Testis (tissue), 2 donors: ENCODE measurements around the gene PNPLA1.

Experiments used
- CTCF ChIP-seq, 3 experiments: fragments of 450-650 bp in 2 of 3; fragments of 200-600 bp in 1 of 3; sonication (generic) in 1 of 3; IDR thresholded peaks; one replicate each; pipeline ENCODE4 v1.5.1; 2016 to 2019; ENCODE audit warnings: antibody characterized with exemption in 3 of 3, mild to moderate bottlenecking in 2 of 3, moderate library complexity in 1 of 3
- POLR2A ChIP-seq: fragments of 450-650 bp; IDR thresholded peaks from one replicate; pipeline ENCODE4 v1.6.1; 2017; ENCODE audit warnings: antibody characterized with exemption, mild to moderate bottlenecking, moderate library complexity

DNA sequence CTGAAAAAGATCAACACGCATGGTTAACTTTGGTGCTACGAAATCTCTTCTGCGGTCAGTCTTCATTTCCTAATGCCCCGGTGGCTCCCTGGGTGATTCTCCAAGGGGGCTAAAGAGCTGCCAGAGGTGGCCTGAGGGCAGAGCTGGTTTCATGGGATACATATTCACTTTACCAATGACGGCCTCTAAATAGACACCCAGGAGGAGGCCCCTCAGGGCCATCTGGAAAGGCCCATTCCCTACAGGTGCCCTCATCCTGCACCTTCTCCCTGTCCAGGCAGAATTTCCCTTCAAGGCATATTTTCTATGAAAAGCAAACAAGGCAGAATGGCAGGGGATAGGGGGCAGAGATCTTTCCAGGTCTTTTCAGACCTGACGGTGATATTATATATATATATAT is 54.3 kb downstream of the PNPLA1 start:
- TF ChIP-seq POLR2A, result no peak
- no peak for TF ChIP-seq CTCF (IDR thresholded peaks at IDR 0.05)
